A549 (cell line): ENCODE measurements around the gene G6PC1. TPM values are rescaled to one million over a fixed set of nuclear protein-coding genes. Genes with fewer than 3 reads are reported as not detected.

Source experiments
- ATAC-seq, 2 experiments: fragments of 200-7000 bp in 1 of 2; fragments of >200 bp in 1 of 2; cut with Nextera tagmentation in 1 of 2; cut with Tn5 transposase in 1 of 2; 3 replicates each; pipeline versions ENCODE4 v1.8.0 to v1.9.1; 2018 to 2020; ENCODE audit warnings: mild to moderate bottlenecking in 1 of 2, moderate library complexity in 1 of 2
- CTCF ChIA-PET: fragments of 300-600 bp; sonication (Branson Sonifier 250); formaldehyde crosslinking; extraction: SDS; loops from one replicate; lab custom pipeline; 2021; ENCODE audit warnings: antibody characterized with exemption, inconsistent platforms; lab: Yijun Ruan, JAX
- POLR2A ChIA-PET: fragments of 350-600 bp; formaldehyde crosslinking; extraction: SDS; loops from one replicate; lab custom pipeline; 2021; ENCODE audit warnings: antibody characterized with exemption, inconsistent platforms; lab: Yijun Ruan, JAX
- DNase-seq, 2 experiments: peaks; one replicate each; pipeline versions ENCODE4 v3.0.0 to v3.0.0-alpha.2; 2011 to 2016; ENCODE audit warnings: low read depth in 1 of 2, low spot score in 1 of 2
- FAIRE-seq: peaks from 2 replicates; lab custom pipeline; 2011; peaks lifted over from hg19 to GRCh38; lab: Jason Lieb, UNC
- H3K27ac ChIP-seq, 2 experiments: fragments of >200 bp; sonication (Bioruptor Twin); formaldehyde crosslinking; 3 replicates each; pipeline ENCODE4 v1.5.1; 2016 to 2017
- H3K4me1 ChIP-seq: fragments of >200 bp; sonication (Bioruptor Twin); formaldehyde crosslinking; 3 replicates; pipeline ENCODE4 v1.6.1; 2016
- H3K4me2 ChIP-seq: fragments of >200 bp; sonication (Bioruptor Twin); formaldehyde crosslinking; 3 replicates; pipeline ENCODE4 v1.6.1; 2016
- H3K4me3 ChIP-seq: fragments of >200 bp; sonication (Bioruptor Twin); formaldehyde crosslinking; 3 replicates; pipeline ENCODE4 v1.5.1; 2016
- H3K9me3 ChIP-seq: fragments of >200 bp; sonication (Bioruptor Twin); formaldehyde crosslinking; 3 replicates; pipeline ENCODE4 v1.6.1; 2016
- CBX2 ChIP-seq: fragments of 200-600 bp; sonication (generic); IDR thresholded peaks from 2 replicates; pipeline ENCODE4 v1.6.1; 2016; ENCODE audit warnings: low read depth, mild to moderate bottlenecking, borderline replicate concordance
- CEBPB ChIP-seq, 2 experiments: fragments of >200 bp in 1 of 2; sonication (Bioruptor Twin) in 1 of 2; formaldehyde crosslinking in 1 of 2; IDR thresholded peaks; 2 replicates each; pipeline ENCODE4 v1.6.1; 2012 to 2016
- CHD2 ChIP-seq: fragments of 150-350 bp; IDR thresholded peaks from 2 replicates; pipeline ENCODE4 v1.6.1; 2014; ENCODE audit warnings: low read length; ENCODE audit not compliant: partially characterized antibody
- CHD4 ChIP-seq: fragments of 200-600 bp; sonication (generic); IDR thresholded peaks from 2 replicates; pipeline ENCODE4 v1.6.1; 2016; ENCODE audit warnings: antibody characterized with exemption, mild to moderate bottlenecking, borderline replicate concordance
- CTCF ChIP-seq: fragments of >200 bp; sonication (Bioruptor Twin); formaldehyde crosslinking; IDR thresholded peaks from 3 replicates; pipeline ENCODE4 v1.5.1; 2016
- E2F6 ChIP-seq: IDR thresholded peaks from 2 replicates; pipeline ENCODE4 v1.6.1; 2012; ENCODE audit warnings: low read depth, borderline replicate concordance
- EHMT2 ChIP-seq: fragments of 200-600 bp; sonication (generic); IDR thresholded peaks from 2 replicates; pipeline ENCODE4 v1.6.1; 2016; ENCODE audit warnings: antibody characterized with exemption, low read depth, mild to moderate bottlenecking, moderate library complexity
- EP300 ChIP-seq, 2 experiments: fragments of >200 bp; sonication (Bioruptor Twin); formaldehyde crosslinking; IDR thresholded peaks; 2 replicates in 1 of 2; 3 replicates in 1 of 2; pipeline ENCODE4 v1.6.1; 2016 to 2017
- FOXS1 ChIP-seq: fragments of 250-450 bp; sonication (Bioruptor Pico); IDR thresholded peaks from 2 replicates; pipeline ENCODE4 v1.5.0; 2020; ENCODE audit warnings: mild to moderate bottlenecking, moderate library complexity
- GATA3 ChIP-seq: IDR thresholded peaks from 2 replicates; pipeline ENCODE4 v1.6.1; 2012; ENCODE audit warnings: borderline replicate concordance
- HES2 ChIP-seq: fragments of >200 bp; sonication (Bioruptor Twin); formaldehyde crosslinking; IDR thresholded peaks from 2 replicates; pipeline ENCODE4 v1.6.1; 2016
- HEYL ChIP-seq: fragments of 250-450 bp; sonication (Bioruptor Pico); IDR thresholded peaks from 2 replicates; pipeline ENCODE4 v1.8.0; 2021; ENCODE audit warnings: mild to moderate bottlenecking, moderate library complexity
- HOXA7 ChIP-seq: fragments of 250-450 bp; sonication (Bioruptor Pico); IDR thresholded peaks from 2 replicates; pipeline ENCODE4 v1.5.0; 2020; ENCODE audit warnings: mild to moderate bottlenecking, moderate library complexity
- KDM1A ChIP-seq: fragments of 200-600 bp; sonication (generic); IDR thresholded peaks from 2 replicates; pipeline ENCODE4 v1.6.1; 2016; ENCODE audit warnings: low read depth, mild to moderate bottlenecking
- KDM5A ChIP-seq: fragments of 200-600 bp; sonication (generic); IDR thresholded peaks from 2 replicates; pipeline ENCODE4 v1.6.1; 2016; ENCODE audit warnings: antibody characterized with exemption, mild to moderate bottlenecking
- MAX ChIP-seq: IDR thresholded peaks from 2 replicates; pipeline ENCODE4 v1.6.1; 2012
- MYC ChIP-seq: IDR thresholded peaks from 2 replicates; pipeline ENCODE4 v1.6.1; 2012; ENCODE audit warnings: mild to moderate bottlenecking, inconsistent platforms, low read length, improper control_type of control experiment, borderline replicate concordance
- PBX3 ChIP-seq: IDR thresholded peaks from 2 replicates; pipeline ENCODE4 v1.6.1; 2012
- PHF8 ChIP-seq: fragments of 200-600 bp; sonication (generic); IDR thresholded peaks from 2 replicates; pipeline ENCODE4 v1.6.1; 2016; ENCODE audit warnings: low read depth, mild to moderate bottlenecking, antibody characterized with exemption, moderate library complexity, borderline replicate concordance
- POLR2A ChIP-seq: IDR thresholded peaks from 2 replicates; pipeline ENCODE4 v1.6.1; 2012; ENCODE audit warnings: mild to moderate bottlenecking, low read length
- RAD21 ChIP-seq, 2 experiments: fragments of >200 bp in 1 of 2; sonication (Bioruptor Twin) in 1 of 2; formaldehyde crosslinking in 1 of 2; IDR thresholded peaks in 1 of 2; conservative IDR thresholded peaks in 1 of 2; 2 replicates in 1 of 2; 3 replicates in 1 of 2; pipeline ENCODE4 v1.6.1; 2012 to 2018; ENCODE audit warnings: inconsistent platforms in 1 of 2
- REST ChIP-seq: fragments of 200-600 bp; sonication (generic); IDR thresholded peaks from 2 replicates; pipeline ENCODE4 v1.6.1; 2016; ENCODE audit warnings: antibody characterized with exemption, mild to moderate bottlenecking, moderate library complexity
- SREBF2 ChIP-seq: fragments of 450-650 bp; IDR thresholded peaks from 2 replicates; pipeline ENCODE4 v1.6.1; 2014; ENCODE audit warnings: mild to moderate bottlenecking, moderate library complexity
- TP53 ChIP-seq: fragments of 250-450 bp; sonication (Bioruptor Pico); IDR thresholded peaks from 2 replicates; pipeline ENCODE4 v1.5.0; 2021; ENCODE audit warnings: mild to moderate bottlenecking, moderate library complexity
- ZC3H11A ChIP-seq: fragments of 450-650 bp; IDR thresholded peaks from 2 replicates; pipeline ENCODE4 v1.6.1; 2014; ENCODE audit warnings: antibody characterized with exemption, mild to moderate bottlenecking
- ZFP36 ChIP-seq: fragments of 450-650 bp; IDR thresholded peaks from 2 replicates; pipeline ENCODE4 v1.6.1; 2014; ENCODE audit warnings: borderline replicate concordance; ENCODE audit not compliant: partially characterized antibody
- ZNF302 ChIP-seq: fragments of 250-450 bp; sonication (Bioruptor Pico); IDR thresholded peaks from 2 replicates; pipeline ENCODE4 v1.9.0; 2021; ENCODE audit warnings: inconsistent platforms, mild to moderate bottlenecking, moderate library complexity
- ZSCAN20 ChIP-seq: fragments of 250-450 bp; sonication (Bioruptor Pico); IDR thresholded peaks from 2 replicates; pipeline ENCODE4 v1.8.0; 2022; ENCODE audit warnings: mild to moderate bottlenecking, moderate library complexity
- WGBS: methylation state at CpG from one replicate; pipeline ENCODE4 v1.1.6; 2017; ENCODE audit errors: missing lambda C conversion rate; 5-methylcytosine and 5-hydroxymethylcytosine counted together
- polyA minus RNA-seq: library from RNA; depleted of rRNA, polyadenylated mRNA; stranded (reverse); fragments of >200 nt; gene quantifications from 2 replicates; pipeline ENCODE4 v1.2.3, GENCODE V29; 2011; rRNA and poly(A)+ RNA removed
- polyA plus RNA-seq, 4 experiments: library from polyadenylated mRNA; depleted of rRNA in 3 of 4; stranded (reverse); fragments of >200 nt; fragmentation: RNase III in 1 of 4; extraction: RNeasy Plus Mini Kit Qiagen cat#74134 plus additional on column Dnase treatment in 1 of 4; gene quantifications; 2 replicates in 3 of 4; 3 replicates in 1 of 4; pipeline ENCODE4 v1.2.3, GENCODE V29; 2011 to 2017

Gene G6PC1
- not detected in 2 replicates for polyA plus RNA-seq (2011; rRNA removed)
- not detected in 2 replicates for polyA plus RNA-seq (2012; cell fraction: cytosol; rRNA removed)
- not detected in 2 replicates for polyA plus RNA-seq (2012; cell fraction: nucleus; rRNA removed)
- not detected in 3 replicates for polyA plus RNA-seq (2017; fragmentation: RNase III; extraction: RNeasy Plus Mini Kit Qiagen cat#74134 plus additional on column Dnase treatment)
- polyA minus RNA-seq, result not detected in 2 replicates

GRCh38 chr17:42900460-42901331 lies at the start of gene G6PC1:
Gene G6PC1, plus strand, starts transcription at chr17:42900799. Its CDS starts 78 bp downstream, at chr17:42900877.
- ChIA-PET CTCF (interaction anchor here (1.0 to 1.6 kb wide), 3 partner anchors 9 to 37 kb away, joined by 3 to 7 read pairs (median 6); no protein-coding TSS in a partner anchor), POLR2A (no interaction called here)
- WGBS, result 61% methylated on average over 12 of the region's 12 CpGs
- ATAC-seq (no peak), DNase-seq (no peak)
- Histone ChIP-seq H3K4me1 (peaks cover under 1% of the 10 kb centered on the region), H3K4me2 (no peak within 1 kb of the TSS)
- TF ChIP-seq ZNF302 (CRISPR knock-in tag), result no peak
- no peak for TF ChIP-seq EP300 (IDR thresholded peaks at IDR 0.05)
- TF ChIP-seq PBX3, result no peak
- no peak for TF ChIP-seq CHD4
- no peak for TF ChIP-seq TP53 (CRISPR knock-in tag)
- TF ChIP-seq HES2, result no peak
- no peak for TF ChIP-seq SREBF2
- TF ChIP-seq KDM1A, result no peak
- no peak for TF ChIP-seq ZC3H11A
- no peak for TF ChIP-seq PHF8
- no peak for TF ChIP-seq ZSCAN20 (CRISPR knock-in tag)
- TF ChIP-seq GATA3, result no peak
- TF ChIP-seq HEYL (CRISPR knock-in tag), result no peak
- TF ChIP-seq HOXA7, result no peak
- no peak for TF ChIP-seq CTCF
- TF ChIP-seq, all 56 proteins: peak for 0
- FAIRE-seq, result no peak
- no peak within 1 kb of the TSS for H3K4me3 ChIP-seq
- H3K27ac ChIP-seq, result no peak within 1 kb of the TSS
- no peaks in the 10 kb centered on the region for H3K9me3 ChIP-seq

GRCh38 chr17:42850954-42851353 lies 49.6 kb upstream of the G6PC1 start, which contains the start of gene AOC3:
Gene AOC3, plus strand, starts transcription at chr17:42851199. Its CDS starts 145 bp downstream, at chr17:42851344.
- DNase-seq, result no peak
- ChIA-PET POLR2A (interaction anchor here (0.6 kb wide), 1 partner anchor 928 kb away, joined by 3 read pairs; the partner anchor contains the start of gene DUSP3), CTCF (interaction anchor here (2.3 to 20.4 kb wide), 3 partner anchors 12 to 88 kb away, joined by 7 to 372 read pairs (median 303); no protein-coding TSS in a partner anchor)
- Histone ChIP-seq H3K9me3 (no peaks in the 10 kb centered on the region), H3K4me3 (no peak within 1 kb of the TSS), H3K4me1 (no peaks in the 10 kb centered on the region), H3K4me2 (no peak within 1 kb of the TSS), H3K27ac (no peak within 1 kb of the TSS)
- WGBS, result 60% methylated on average over 6 of the region's 9 CpGs
- ATAC-seq, result no peak
- FAIRE-seq, result no peak
- TF ChIP-seq TP53 (CRISPR knock-in tag), result no peak
- no peak for TF ChIP-seq FOXS1 (CRISPR knock-in tag)
- no peak for TF ChIP-seq REST
- TF ChIP-seq ZSCAN20 (CRISPR knock-in tag), result no peak
- no peak for TF ChIP-seq ZFP36
- no peak for TF ChIP-seq RAD21 (conservative IDR thresholded peaks at IDR 0.05 in 1 of 2, IDR thresholded peaks at IDR 0.05 in 1 of 2)
- no peak for TF ChIP-seq MAX
- TF ChIP-seq CEBPB (IDR thresholded peaks at IDR 0.05), result no peak
- TF ChIP-seq EHMT2, result no peak
- TF ChIP-seq POLR2A, result no peak
- TF ChIP-seq PHF8, result no peak
- no peak for TF ChIP-seq E2F6
- no peak for TF ChIP-seq CBX2
- no peak for TF ChIP-seq KDM5A
- TF ChIP-seq MYC, result no peak
- TF ChIP-seq CHD2, result no peak
